GM08714 (cell line): ENCODE results near the gene RNPEPL1.

Experiments used
- H3K4me3 ChIP-seq: fragments of 200-500 bp; sonication (Bioruptor generic); 2 replicates; pipeline ENCODE4 v1.5.1; 2014; ENCODE audit warnings: mild to moderate bottlenecking, low read length, inconsistent platforms
- ZNF274 ChIP-seq: IDR thresholded peaks from 2 replicates; pipeline ENCODE4 v1.6.1; 2012; ENCODE audit warnings: mild to moderate bottlenecking, low read depth, low read length

RNPEPL1 gene

GRCh38 chr2:240628808-240629618 lies 60.7 kb downstream of the RNPEPL1 start:
- no peak for TF ChIP-seq ZNF274
- no peak overlapping the region for H3K4me3 ChIP-seq

- no peak for TF ChIP-seq ZNF274
- no peak overlapping the region for H3K4me3 ChIP-seq
Measured at GRCh38 chr2:240629619-240629967, 61.3 kb downstream of the RNPEPL1 start.

GRCh38 chr2:240629968-240630770 lies 61.9 kb downstream of the RNPEPL1 start:
- no peak overlapping the region for H3K4me3 ChIP-seq
- TF ChIP-seq ZNF274: no peak
